ENCODE measurements around the gene OR10J1.
"Not testable (repeated sequence)": the region's sequence is repeated elsewhere in the genome, so short reads cannot be mapped to it uniquely, and the experiment has no call there.

OR10J1 gene

GRCh38 chr1:159439422-159439821, at the start of gene OR10J1:
Gene OR10J1 (plus strand): TSS chr1:159439722. CDS start chr1:159439792, 70 bp downstream.
- no peak for DNase-seq (ENCODE audit: low read depth)

- no peak for DNase-seq (ENCODE audit: low read depth)
Measured at GRCh38 chr1:159406821-159407220, 32.7 kb upstream of the OR10J1 start.

GRCh38 chr1:159408862-159409400, 30.6 kb upstream of the OR10J1 start:
- DNase-seq (ENCODE audit: low read depth) = no peak

- DNase-seq (ENCODE audit: low read depth) = no peak
Measured at GRCh38 chr1:159421821-159422220, 17.7 kb upstream of the OR10J1 start.

GRCh38 chr1:159428536-159428935, 11.0 kb upstream of the OR10J1 start:
- DNase-seq (ENCODE audit: low read depth) = no peak

- DNase-seq (ENCODE audit: low read depth) = no peak
Measured at GRCh38 chr1:159429074-159429861, 10.3 kb upstream of the OR10J1 start.

GRCh38 chr1:159430985-159431384, 8.5 kb upstream of the OR10J1 start:
- no peak for DNase-seq (ENCODE audit: low read depth)

GRCh38 chr1:159431904-159432303, 7.6 kb upstream of the OR10J1 start, which contains the start of gene OR10J4:
Gene OR10J4 (plus strand): TSS chr1:159432204.
- DNase-seq (ENCODE audit: low read depth) = no peak

GRCh38 chr1:159436469-159436868, 3.1 kb upstream of the OR10J1 start:
- no peak for DNase-seq (ENCODE audit: low read depth)

- no peak for DNase-seq (ENCODE audit: low read depth)
Measured at GRCh38 chr1:159441360-159441759, 1.8 kb downstream of the OR10J1 start.

GRCh38 chr1:159442428-159442827, 2.9 kb downstream of the OR10J1 start:
- DNase-seq (ENCODE audit: low read depth) = no peak

- DNase-seq (ENCODE audit: low read depth) = no peak
Measured at GRCh38 chr1:159443066-159443750, 3.7 kb downstream of the OR10J1 start.

- DNase-seq (ENCODE audit: low read depth) = no peak
Measured at GRCh38 chr1:159444511-159444910, 5.0 kb downstream of the OR10J1 start.

- no peak for DNase-seq (ENCODE audit: low read depth)
Measured at GRCh38 chr1:159448181-159448580, 8.7 kb downstream of the OR10J1 start.

GRCh38 chr1:159449605-159450004, 10.1 kb downstream of the OR10J1 start:
- not testable (repeated sequence) for DNase-seq (ENCODE audit: low read depth)

GRCh38 chr1:159459551-159459950, 20.0 kb downstream of the OR10J1 start:
- DNase-seq (ENCODE audit: low read depth) = no peak

- no peak for DNase-seq (ENCODE audit: low read depth)
Measured at GRCh38 chr1:159465191-159465603, 25.7 kb downstream of the OR10J1 start.

GRCh38 chr1:159468321-159468720, 28.8 kb downstream of the OR10J1 start:
- DNase-seq (ENCODE audit: low read depth) = no peak

- DNase-seq (ENCODE audit: low read depth) = no peak
Measured at GRCh38 chr1:159469921-159470533, 30.5 kb downstream of the OR10J1 start.

GRCh38 chr1:159473335-159473734, 33.8 kb downstream of the OR10J1 start:
- DNase-seq (ENCODE audit: low read depth) = no peak

- no peak for DNase-seq (ENCODE audit: low read depth)
Measured at GRCh38 chr1:159474926-159475325, 35.4 kb downstream of the OR10J1 start.

- DNase-seq (ENCODE audit: low read depth) = no peak
Measured at GRCh38 chr1:159483501-159483900, 44.0 kb downstream of the OR10J1 start.
